OCI-LY3 (cell line): ENCODE measurements around the gene RERE.

ENCODE experiments used
- H2AFZ ChIP-seq: fragments of 200-600, 300-600 bp; shearing (Covaris generic); 2 replicates; pipeline ENCODE4 v1.6.0; 2014; ENCODE audit warnings: antibody characterized with exemption, low read depth, low read length
- H3K27ac ChIP-seq: fragments of 200-600, 300-600 bp; sonication (generic); 2 replicates; pipeline ENCODE4 v1.5.1; 2014; ENCODE audit warnings: mild to moderate bottlenecking, low read length, moderate library complexity, mixed read lengths
- H3K27me3 ChIP-seq: fragments of 200-600, 300-600 bp; sonication (generic); 2 replicates; pipeline ENCODE4 v1.6.1; 2014; ENCODE audit warnings: low read depth, low read length, mixed read lengths
- H3K36me3 ChIP-seq: fragments of 200-600, 300-600 bp; sonication (generic); replicated peaks from 2 replicates; pipeline ENCODE3; 2014; ENCODE audit warnings: low read depth, low read length, mixed read lengths
- H3K4me1 ChIP-seq: fragments of 300-600, 200-600 bp; sonication (generic); 2 replicates; pipeline ENCODE4 v1.6.1; 2014; ENCODE audit warnings: low read length, mixed read lengths
- H3K4me2 ChIP-seq: fragments of 200-600, 300-600 bp; sonication (generic); 2 replicates; pipeline ENCODE4 v1.6.1; 2014; ENCODE audit warnings: low read length, mixed read lengths
- H3K4me3 ChIP-seq: fragments of 300-600, 200-600 bp; sonication (generic); 2 replicates; pipeline ENCODE4 v1.5.1; 2014; ENCODE audit warnings: antibody characterized with exemption, mild to moderate bottlenecking, low read length, moderate library complexity
- H3K79me2 ChIP-seq: fragments of 300-600, 200-600 bp; shearing (Covaris generic); 2 replicates; pipeline ENCODE4 v1.6.1; 2014; ENCODE audit warnings: mild to moderate bottlenecking, low read length, mixed read lengths
- H3K9ac ChIP-seq: fragments of 300-600, 200-600 bp; shearing (Covaris generic); 2 replicates; pipeline ENCODE4 v1.6.0; 2014; ENCODE audit warnings: mild to moderate bottlenecking, low read length, moderate library complexity
- H3K9me3 ChIP-seq: fragments of 200-600, 300-600 bp; shearing (Covaris generic); 2 replicates; pipeline ENCODE4 v1.6.1; 2014; ENCODE audit warnings: low read length, mixed read lengths; ENCODE audit not compliant: insufficient read depth
- H4K20me1 ChIP-seq: fragments of 200-600, 300-600 bp; sonication (generic); 2 replicates; pipeline ENCODE4 v1.6.1; 2016; ENCODE audit warnings: low read length, mixed read lengths; ENCODE audit not compliant: insufficient read depth
- CTCF ChIP-seq: fragments of 200-600, 300-600 bp; sonication (generic); IDR thresholded peaks from 2 replicates; pipeline ENCODE4 v1.5.1; 2014; ENCODE audit warnings: antibody characterized with exemption, low read length, low read depth
- EZH2phosphoT487 ChIP-seq: fragments of 200-600 bp; shearing (Covaris generic); IDR thresholded peaks from 2 replicates; pipeline ENCODE4 v1.6.1; 2018; ENCODE audit warnings: antibody characterized with exemption, mixed run types, low read depth

RERE gene

GRCh38 chr1:8357329-8358101 is 459.9 kb downstream of the RERE start:
- Histone ChIP-seq H2AFZ (no peak overlapping the region), H3K27ac (no peak overlapping the region), H3K9ac (no peak overlapping the region), H3K36me3 (peaks cover 2% of the 10 kb centered on the region), H3K4me2 (no peak overlapping the region), H3K4me1 (no peaks in the 10 kb centered on the region), H3K27me3 (no peaks in the 10 kb centered on the region), H4K20me1 (no peaks in the 10 kb centered on the region), H3K79me2 (no peaks in the 10 kb centered on the region), H3K9me3 (no peaks in the 10 kb centered on the region), H3K4me3 (no peak overlapping the region)
- TF ChIP-seq CTCF, result no peak

- Histone ChIP-seq H2AFZ (no peak overlapping the region), H3K4me3 (no peak overlapping the region), H3K9ac (no peak overlapping the region), H3K9me3 (no peaks in the 10 kb centered on the region), H3K27me3 (no peaks in the 10 kb centered on the region), H3K4me1 (no peaks in the 10 kb centered on the region), H3K79me2 (no peaks in the 10 kb centered on the region), H3K36me3 (peaks cover 2% of the 10 kb centered on the region), H3K27ac (no peak overlapping the region), H4K20me1 (no peaks in the 10 kb centered on the region), H3K4me2 (no peak overlapping the region)
- TF ChIP-seq CTCF (no peak), EZH2phosphoT487 (no peak)
Measured at GRCh38 chr1:8356256-8357209, 460.9 kb downstream of the RERE start.

- no peaks in the 10 kb centered on the region for H3K9me3 ChIP-seq
- no peak overlapping the region for H3K9ac ChIP-seq
- H3K36me3 ChIP-seq, result peaks cover 2% of the 10 kb centered on the region
- TF ChIP-seq CTCF, result no peak
- no peak for TF ChIP-seq EZH2phosphoT487
- no peak overlapping the region for H3K27ac ChIP-seq
- H3K79me2 ChIP-seq, result no peaks in the 10 kb centered on the region
- H3K4me1 ChIP-seq, result no peaks in the 10 kb centered on the region
- H3K4me2 ChIP-seq, result no peak overlapping the region
- no peak overlapping the region for H2AFZ ChIP-seq
- H3K27me3 ChIP-seq, result no peaks in the 10 kb centered on the region
- H3K4me3 ChIP-seq, result no peak overlapping the region
- no peaks in the 10 kb centered on the region for H4K20me1 ChIP-seq
Measured at GRCh38 chr1:8355439-8356255, 461.8 kb downstream of the RERE start.
